Endothelial cell of coronary artery (primary cell): ENCODE data around the gene ATP5IF1. TPM values are rescaled to one million over a fixed set of nuclear protein-coding genes. Genes with fewer than 3 reads are reported as not detected.

Source experiments
- total RNA-seq: library from RNA; depleted of rRNA; stranded (reverse); fragments of >200 nt; gene quantifications from 2 replicates; pipeline ENCODE4 v1.2.3, GENCODE V29; 2014

ATP5IF1 gene
- 167 and 194 TPM in 2 replicates for total RNA-seq

GRCh38 chr1:28235755-28236655 is at the start of gene ATP5IF1:
ATP5IF1 (plus strand) TSS chr1:28236124; CDS start chr1:28236184, 60 bp downstream.

GRCh38 chr1:28232558-28233263 is 3.2 kb upstream of the ATP5IF1 start, which contains the start of gene DNAJC8:
DNAJC8 (minus strand) TSS chr1:28233029; CDS start chr1:28232998, 31 bp downstream.

GRCh38 chr1:28259252-28259933 is 23.5 kb downstream of the ATP5IF1 start, which contains the start of gene SESN2:
SESN2 (plus strand) TSS chr1:28259518; CDS start chr1:28259848, 330 bp downstream.

Other genes starting within 250 kb of the ATP5IF1 start
- gene EYA3, start 147.5 kb upstream of the ATP5IF1 start, total RNA-seq = 10.0 and 10.6 TPM in 2 replicates
- gene PTAFR, start 59.4 kb upstream of the ATP5IF1 start, total RNA-seq = 0.09 and 0.18 TPM in 2 replicates
- gene DNAJC8, start 3.1 kb upstream of the ATP5IF1 start, total RNA-seq = 53.6 and 55.9 TPM in 2 replicates
- 9.8 and 10.9 TPM in 2 replicates for gene SESN2, start 23.4 kb downstream of the ATP5IF1 start, total RNA-seq
- 18.8 and 19.2 TPM in 2 replicates for gene MED18, start 92.9 kb downstream of the ATP5IF1 start, total RNA-seq
- 7.1 and 14.7 TPM in 2 replicates for gene PHACTR4, start 133.6 kb downstream of the ATP5IF1 start, total RNA-seq